D341Med (cell line): ENCODE measurements around the gene PHLDB1.
"Not testable (repeated sequence)": the region's sequence is repeated elsewhere in the genome, so short reads cannot be mapped to it uniquely, and the experiment has no call there.

ENCODE experiments used
- DNase-seq: peaks from one replicate; pipeline ENCODE4 v3.0.0; 2012; ENCODE audit warnings: low spot score

Gene PHLDB1

GRCh38 chr11:118688339-118688738 is 80.9 kb downstream of the PHLDB1 start:
- DNase-seq, result not testable (repeated sequence)

GRCh38 chr11:118688851-118689502 is 81.6 kb downstream of the PHLDB1 start:
- DNase-seq, result no peak

DNA sequence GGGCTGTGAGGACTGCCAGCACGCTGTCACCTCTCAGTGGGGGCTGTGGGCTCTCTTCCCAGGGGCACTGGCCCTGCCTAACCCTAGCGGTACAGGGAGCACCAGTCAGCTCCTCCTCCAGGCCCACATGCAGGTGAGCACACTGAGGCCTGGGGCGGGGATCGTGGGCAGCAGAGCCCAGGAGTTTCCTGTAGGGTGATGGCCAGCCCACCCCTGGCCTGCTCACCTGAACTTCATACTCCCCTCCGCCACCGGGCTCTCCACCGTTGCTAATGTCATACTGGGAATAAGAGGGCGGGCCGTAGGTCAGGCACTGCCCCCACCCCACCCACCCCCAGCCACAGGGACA is 82.1 kb downstream of the PHLDB1 start:
- no peak for DNase-seq

GRCh38 chr11:118689852-118690552 is 82.6 kb downstream of the PHLDB1 start:
- DNase-seq, result peak; percentile 92

DNA sequence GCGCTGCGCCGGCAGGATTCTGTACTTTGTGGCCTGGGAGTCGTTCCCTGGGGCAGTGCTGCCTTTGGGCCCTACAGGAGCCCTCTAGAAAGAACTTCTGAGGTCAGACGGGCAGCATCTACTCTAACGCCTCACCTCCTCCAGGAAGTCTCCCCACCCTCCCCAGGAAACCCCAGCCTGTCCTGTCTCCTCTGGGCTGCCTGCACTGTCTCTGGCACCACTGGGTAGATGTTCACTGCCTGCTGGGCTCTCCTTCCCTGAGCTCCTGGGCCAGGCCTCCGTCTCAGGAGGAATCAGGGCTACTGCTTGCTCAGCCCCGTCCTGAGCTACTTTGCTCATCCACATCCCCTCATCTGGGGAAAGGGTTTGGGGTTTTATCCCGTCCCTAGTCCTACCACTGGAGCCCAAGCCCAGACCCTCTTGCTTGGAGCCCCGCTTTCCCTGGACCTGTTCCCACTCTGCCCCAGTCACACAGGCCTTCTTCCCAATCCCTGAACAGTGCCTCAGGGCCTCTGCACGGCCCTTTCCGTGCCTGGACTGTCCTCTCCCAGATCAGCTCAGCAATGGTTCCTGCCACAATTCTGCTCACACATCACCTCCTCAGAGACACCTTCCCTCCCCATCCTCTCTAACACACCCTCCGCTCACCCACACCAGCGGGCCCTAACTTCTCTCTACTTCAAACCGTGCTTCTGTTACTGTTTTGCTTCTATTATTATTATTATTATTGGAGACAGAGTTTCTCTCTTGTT is 83.3 kb downstream of the PHLDB1 start:
- no peak for DNase-seq

- no peak for DNase-seq
These were observed 84.8 kb downstream of the PHLDB1 start for GRCh38 chr11:118691926-118692830.

DNA sequence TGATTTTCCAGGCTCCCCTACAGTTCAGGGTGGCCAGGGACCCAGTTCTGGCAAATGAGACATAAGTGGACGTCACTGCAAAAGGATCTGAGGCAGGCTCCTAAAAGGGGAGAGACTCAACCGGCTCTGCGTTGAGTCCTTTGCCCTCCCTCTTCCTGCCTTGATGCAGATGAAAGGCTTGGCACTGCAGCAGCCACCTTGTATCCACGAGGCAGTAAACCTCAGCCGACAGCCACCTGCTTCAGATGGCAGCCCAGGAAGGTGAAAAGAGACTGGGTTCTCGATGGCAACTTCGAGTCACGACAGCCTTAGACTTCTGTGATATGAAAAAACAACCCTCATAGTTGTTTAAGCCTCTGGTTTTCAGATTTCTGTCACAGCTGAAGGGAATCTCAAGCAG is 86.8 kb downstream of the PHLDB1 start:
- no peak for DNase-seq

DNA sequence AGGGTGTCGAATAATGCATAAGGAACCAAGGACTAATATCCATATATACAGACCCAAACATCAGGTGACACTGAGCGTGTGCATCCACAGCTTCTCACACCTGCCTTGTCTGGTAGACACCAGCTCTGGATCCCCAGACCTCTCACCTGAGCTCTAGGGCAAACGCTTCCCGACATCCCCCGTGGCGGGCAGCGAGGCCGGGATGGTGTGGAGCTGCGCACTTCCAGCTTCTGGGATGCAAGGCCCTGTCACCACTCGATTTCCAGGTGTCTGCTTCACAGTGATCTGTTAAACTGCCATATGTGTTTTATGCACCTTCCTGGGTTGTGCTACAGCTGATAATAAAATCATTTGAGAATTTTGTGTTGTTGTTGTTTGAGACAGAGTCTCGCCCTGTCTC is 87.4 kb downstream of the PHLDB1 start:
- no peak for DNase-seq

DNA sequence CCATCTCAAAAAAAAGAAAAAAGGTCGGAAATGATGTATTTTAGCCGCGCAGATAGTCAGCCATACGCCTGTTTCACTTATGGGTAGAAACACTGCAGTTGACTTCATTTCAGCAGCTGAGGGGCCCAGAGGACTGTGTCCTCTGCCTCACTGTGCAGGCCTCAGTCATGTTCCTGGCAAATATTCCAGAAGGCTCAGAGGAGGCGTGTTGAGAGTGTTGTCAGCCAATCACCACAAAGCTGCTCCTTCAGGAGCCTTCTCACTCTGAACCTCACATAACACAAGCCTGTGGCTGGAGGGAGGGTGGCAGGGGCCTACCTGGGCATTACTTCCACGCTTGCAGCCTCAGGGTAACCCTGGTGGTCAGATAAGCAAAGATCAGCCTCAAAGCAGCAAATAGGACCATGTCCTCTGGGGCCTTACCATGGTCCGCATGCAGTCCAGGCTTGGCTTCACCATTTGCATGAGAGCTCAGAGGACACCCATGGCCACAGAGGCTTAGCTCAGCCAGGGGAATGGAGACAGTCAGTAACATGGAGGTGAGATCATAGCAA is 89.3 kb downstream of the PHLDB1 start:
- no peak for DNase-seq

DNA sequence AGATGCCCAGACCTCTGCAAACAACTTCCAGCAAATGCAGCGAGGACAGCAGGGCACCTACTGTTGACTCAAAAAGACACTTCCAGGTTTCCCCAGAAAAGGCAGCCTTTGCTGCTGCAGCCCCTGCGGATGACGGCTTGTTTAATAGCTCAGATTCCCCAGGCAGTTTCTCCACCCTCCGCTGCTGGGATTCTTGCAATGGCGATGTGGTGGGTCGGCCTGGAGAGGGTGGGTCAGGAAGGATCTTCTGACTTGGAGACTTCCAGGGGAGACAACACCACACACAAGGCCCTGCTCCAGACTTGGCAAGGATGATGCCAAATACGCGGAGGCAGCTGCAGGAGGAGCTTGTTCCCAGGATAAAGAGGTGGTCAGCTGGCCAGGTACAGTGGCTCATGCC is 89.9 kb downstream of the PHLDB1 start:
- no peak for DNase-seq

- no peak for DNase-seq
These were observed 92.2 kb downstream of the PHLDB1 start for GRCh38 chr11:118699506-118700220.

DNA sequence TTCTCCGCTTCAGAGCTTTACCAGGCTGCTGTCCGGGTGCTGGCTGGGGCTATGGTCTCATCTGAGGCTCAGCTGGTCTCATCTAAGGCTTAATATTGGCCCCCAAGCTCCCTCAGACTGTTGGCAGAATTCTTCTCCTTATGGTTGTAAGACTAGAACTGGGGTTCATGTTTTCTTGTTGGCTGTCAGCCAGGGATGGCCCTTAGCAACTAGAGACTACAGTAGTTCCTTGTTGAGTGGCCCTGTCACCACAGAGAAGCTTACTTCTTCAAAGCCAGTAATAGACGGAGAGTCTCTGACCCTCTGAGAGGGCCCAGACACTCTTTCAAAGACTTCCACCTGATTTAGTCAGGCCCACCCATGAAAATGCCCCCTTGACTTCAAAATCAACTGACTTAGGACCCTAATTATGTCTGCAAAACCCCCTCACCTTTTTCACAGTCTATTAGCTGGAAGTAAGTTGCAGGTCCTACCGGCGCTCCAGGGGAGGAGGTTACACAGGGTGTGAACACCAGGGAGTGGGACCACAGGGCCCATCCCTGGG is 96.2 kb downstream of the PHLDB1 start:
- no peak for DNase-seq

DNA sequence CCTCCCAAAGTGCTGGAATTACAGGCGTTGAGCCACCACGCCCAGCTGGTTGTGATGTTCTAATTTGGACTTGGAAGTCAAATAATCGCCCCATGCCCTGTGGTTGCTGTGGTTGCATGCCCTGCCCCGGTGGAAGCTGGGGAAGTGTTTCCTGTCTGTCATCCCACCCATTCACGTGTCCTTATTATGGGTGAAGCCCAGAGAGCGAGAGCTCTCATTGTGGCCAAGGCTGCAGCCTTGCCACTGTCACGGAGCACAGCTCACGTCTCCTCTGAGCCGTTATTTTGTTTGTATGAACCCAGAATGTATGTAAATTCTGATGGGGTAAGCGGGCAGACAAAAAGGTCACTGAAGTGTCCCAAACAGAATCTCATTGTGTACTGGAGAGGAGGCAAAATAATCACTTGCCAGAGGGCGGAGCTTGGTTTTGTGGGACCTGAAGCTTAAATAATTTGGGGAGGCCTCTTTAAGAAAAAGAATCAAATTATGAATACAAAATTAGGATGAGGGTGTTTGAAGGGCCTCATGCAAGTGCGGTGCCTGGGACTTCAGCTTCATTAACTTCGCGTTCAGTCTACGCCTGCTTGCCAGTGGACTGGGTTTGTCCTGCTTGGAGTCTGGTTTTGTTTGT is 97.8 kb downstream of the PHLDB1 start:
- DNase-seq, result no peak

GRCh38 chr11:118705791-118706545 is 98.6 kb downstream of the PHLDB1 start:
- peak; percentile 14 for DNase-seq

DNA sequence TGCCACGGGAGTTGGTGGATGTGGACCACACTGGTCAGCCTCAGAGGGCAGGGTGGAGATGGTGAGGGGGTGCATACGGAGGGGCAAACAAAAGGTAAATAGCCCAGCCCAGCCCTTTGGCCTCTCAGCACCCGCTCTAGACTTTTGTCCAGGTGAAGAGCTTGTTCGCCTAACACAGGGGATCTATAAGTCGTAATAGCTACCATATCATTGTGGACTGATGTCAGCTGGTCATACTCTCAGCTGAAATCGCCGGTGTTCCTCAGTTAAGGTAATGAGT is 99.1 kb downstream of the PHLDB1 start:
- no peak for DNase-seq
